Measurements from ENCODE around the gene DKK3.

Gene DKK3

DNA sequence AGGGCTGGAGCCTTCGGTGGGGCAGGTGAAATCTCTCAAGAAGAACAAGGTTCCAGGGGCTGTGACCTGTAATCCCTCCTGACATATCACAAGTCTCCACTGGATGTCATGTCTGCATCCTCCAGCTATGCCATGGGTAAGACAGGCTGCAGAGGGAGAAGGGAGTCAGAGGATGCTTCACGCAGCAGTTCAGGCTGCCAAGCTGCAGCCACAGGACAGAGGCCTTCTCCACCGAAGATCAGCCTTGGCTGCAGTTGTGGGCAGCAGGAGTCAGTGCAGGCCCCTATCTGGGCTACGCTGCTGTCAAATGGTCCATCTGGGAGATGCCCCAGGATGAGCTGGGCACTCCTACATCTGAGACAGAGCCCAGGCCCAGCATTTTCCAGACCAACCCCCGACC lies 25.0 kb downstream of the DKK3 start:
- DNase-seq (ENCODE audit: low read depth in 2 of 3, low spot score in 2 of 3) = no peak

DNA sequence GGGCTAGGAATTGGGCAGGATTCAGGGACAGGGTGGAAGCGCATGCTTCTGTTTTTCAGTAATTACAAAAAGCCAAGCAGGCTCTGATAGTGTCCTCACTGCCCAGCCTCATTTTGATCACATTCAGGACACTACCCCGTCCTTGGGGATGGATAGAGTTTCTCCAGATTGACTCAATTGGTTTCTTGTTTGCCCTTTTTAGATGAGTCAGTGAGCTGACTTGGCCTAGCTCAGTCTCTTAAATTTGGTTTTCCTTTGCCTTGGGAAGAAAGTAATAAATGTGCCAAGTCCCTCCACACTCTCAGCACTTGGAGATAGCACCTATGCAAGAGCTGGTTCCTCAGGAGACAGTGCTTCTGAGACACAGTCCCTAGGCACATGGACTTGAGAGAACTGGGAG lies 25.5 kb downstream of the DKK3 start:
- DNase-seq (ENCODE audit: low read depth in 2 of 3, low spot score in 2 of 3) = no peak

DNA sequence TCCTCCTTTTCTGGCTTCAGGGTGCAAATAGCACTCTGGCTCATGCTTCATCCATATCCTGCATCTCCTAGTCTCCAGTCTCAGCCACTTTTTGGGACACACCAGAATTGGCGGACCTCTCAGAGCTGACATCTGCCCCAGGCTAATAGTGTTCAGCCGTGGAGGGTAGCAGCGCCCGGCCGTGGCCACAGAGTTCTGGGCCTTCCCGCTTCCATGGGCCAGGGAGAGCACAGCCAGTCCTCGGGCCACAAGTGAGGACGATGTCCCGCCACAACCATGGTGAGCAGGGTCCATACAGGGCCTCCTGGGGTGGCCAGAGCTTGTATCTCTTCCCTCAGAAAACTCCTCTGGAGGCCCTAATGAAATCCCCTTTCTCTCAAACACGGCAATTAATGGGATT lies 26.0 kb downstream of the DKK3 start:
- DNase-seq (ENCODE audit: low read depth in 2 of 3, low spot score in 2 of 3) = no peak

DNA sequence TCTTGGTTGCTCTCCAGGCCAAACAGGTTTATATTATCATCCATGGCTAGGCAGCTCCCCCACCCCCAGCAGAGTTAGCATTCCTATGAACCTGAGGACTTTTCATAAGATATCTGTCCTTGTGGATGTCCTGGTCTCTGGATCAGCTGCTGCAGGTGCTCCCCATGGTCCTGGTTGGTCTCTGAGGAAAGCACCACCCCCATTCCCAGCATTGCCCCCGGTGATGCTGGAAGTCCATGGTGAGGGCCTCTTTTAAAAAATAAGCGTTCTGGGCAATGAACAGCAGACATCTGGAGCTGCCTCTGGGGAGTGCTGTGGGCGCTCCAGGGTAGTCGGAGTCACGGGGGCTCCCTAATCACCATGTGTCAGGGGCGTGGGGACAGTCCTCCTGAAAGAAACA lies 26.6 kb downstream of the DKK3 start:
- DNase-seq (ENCODE audit: low read depth in 2 of 3, low spot score in 2 of 3) = no peak

DNA sequence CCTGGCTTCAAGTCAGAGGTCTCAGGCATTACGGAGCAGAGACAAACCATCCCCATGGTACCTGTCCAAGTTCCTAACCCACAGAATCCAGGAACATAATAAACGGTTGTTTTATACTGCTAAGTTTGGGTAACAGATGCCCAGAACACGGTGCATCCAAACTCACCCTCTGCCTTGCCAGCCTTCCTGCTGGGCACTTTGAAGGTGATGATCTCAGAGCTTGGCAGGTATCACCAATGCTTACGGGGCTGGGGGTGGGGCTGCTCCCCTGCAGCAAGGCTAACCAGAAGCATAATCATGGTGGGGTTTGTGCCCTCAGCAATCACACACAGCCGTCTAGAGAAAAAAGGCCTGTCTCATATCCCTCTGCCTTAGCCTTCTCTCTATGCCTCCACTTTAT lies 27.1 kb downstream of the DKK3 start:
- DNase-seq (ENCODE audit: low read depth in 2 of 3, low spot score in 2 of 3) = no peak

DNA sequence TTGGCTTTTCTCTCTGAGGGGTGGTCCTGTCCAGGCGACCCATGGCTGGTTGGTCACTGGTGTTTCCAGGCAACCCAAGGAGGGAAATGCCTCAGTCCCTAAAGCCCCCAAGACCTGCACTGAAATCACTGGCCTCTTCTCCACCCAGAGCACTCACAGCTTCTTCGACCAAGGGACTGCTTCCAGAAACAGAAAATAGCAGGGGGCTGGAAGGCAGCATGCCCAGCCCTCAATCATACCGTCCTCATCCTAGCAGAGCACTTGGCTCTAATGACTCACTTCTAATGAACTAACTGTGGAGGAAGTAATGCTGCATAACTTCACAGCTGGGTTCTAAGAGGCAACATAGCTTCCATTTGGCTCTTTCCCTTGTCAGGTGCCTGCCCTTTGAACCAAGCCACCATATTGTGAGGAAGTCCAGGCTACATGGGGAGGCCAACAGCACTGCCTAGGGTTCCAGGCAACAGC lies 27.6 kb downstream of the DKK3 start:
- DNase-seq (ENCODE audit: low read depth in 2 of 3, low spot score in 2 of 3) = no peak

DNA sequence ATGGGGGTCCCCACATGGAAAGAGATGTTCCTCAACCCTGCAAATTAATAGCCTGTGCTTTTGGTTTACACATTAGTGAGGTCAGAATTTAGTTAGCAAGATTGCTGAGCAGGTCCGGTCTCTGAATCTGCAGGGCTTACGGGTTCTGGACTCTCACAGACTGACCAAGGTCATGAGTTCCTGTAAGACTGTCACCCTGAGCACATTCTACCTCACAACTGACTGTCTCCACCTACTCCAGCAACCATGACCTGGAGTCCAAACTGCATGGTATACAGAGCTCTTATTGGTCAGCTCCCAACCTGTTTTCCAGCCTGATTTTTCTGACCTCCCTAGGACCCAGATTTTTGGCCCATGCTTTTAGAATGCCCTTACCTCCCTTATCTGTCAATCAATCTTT lies 28.2 kb downstream of the DKK3 start:
- DNase-seq (ENCODE audit: low read depth in 2 of 3, low spot score in 2 of 3) = no peak

DNA sequence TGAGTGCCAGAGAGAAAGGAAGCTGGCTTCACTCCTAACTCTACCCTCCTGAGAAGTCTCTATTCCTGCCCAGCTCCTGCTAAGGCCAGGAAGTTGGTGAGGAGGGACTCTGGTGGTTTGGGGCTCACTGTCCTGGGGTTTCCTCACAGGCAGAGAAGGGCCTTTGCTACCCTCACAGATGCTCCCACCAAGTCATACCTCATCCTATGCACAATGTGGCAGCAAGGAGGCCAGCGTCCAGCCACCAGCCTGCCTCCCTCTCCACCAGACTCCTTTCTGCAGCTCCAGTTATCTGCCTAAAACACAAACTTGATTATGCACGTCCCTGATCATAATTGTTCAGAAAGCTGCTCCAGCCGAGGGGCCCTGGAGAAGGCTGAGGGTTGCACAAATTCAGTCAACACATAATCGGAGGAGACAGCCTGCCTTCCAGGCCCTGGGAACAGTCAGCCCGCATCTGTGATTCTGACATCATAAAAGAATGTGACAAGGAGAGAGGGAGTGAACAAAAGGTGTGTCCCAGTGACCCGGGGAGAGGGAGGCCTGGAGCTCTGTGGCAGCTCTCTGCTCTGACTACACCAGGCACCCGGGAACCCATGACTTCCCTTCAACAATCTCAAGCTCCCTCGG lies 28.8 kb downstream of the DKK3 start:
- no peak for DNase-seq (ENCODE audit: low read depth in 2 of 3, low spot score in 2 of 3)

DNA sequence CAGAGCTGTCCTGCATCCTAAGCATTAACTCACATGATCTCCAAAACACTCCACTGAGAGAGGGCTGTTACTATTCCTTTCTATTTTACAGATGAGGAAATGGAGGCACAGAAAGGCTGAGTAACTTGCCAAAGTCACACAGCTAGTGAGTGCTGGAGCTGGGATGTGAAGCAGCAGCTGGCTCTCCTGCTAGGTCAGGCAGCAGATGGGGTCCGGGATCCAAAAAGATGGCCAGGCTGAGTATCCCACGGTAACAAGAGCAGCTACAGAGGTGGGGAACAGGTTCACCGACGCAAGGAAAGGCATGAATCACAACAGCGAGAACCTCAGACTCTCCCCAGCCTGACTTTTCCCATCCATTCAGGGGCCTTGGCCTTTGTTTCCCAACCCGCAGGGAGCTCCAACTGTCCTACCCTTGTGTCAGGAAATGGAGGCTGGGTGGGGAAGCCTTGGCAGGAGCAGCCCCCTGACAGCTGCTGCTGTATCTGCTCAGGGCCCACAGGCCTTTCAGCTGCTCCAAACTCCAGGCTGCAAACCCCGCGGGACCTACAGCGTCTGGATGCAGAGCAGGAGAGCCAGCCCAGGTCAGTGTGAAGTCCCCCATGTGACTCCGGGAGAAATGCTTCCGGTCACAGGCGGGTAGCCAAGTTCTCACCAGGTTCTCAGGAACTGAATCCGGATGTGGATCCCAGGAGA lies 29.5 kb downstream of the DKK3 start:
- DNase-seq (ENCODE audit: low read depth in 2 of 3, low spot score in 2 of 3) = no peak

DNA sequence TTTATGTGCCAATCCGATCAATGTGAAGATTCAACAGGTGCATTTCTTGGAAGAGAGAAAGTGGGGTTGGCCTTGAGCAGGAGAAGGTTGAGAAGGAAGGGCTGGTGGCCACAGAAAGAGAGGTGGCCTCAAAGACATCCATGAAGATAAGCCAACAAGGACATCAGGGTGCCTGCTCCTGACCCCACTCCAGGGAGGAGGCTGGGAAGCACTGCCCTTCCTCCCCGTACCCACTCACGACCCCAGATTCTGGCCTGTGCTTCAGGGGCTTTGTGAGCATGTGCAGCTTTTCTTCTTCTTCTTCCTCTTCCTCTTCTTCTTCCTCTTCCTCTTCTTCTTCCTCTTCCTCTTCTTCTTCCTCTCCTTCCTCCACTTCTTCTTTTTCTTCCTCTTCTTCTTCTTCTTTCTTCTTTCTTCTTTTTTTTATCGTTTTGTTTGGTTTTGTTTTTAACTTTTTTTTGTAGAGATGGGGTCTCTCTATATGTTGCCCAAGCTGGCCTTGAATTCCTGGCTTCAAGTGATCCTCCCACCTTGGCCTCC lies 30.3 kb downstream of the DKK3 start:
- DNase-seq (ENCODE audit: low read depth in 2 of 3, low spot score in 2 of 3) = no peak

DNA sequence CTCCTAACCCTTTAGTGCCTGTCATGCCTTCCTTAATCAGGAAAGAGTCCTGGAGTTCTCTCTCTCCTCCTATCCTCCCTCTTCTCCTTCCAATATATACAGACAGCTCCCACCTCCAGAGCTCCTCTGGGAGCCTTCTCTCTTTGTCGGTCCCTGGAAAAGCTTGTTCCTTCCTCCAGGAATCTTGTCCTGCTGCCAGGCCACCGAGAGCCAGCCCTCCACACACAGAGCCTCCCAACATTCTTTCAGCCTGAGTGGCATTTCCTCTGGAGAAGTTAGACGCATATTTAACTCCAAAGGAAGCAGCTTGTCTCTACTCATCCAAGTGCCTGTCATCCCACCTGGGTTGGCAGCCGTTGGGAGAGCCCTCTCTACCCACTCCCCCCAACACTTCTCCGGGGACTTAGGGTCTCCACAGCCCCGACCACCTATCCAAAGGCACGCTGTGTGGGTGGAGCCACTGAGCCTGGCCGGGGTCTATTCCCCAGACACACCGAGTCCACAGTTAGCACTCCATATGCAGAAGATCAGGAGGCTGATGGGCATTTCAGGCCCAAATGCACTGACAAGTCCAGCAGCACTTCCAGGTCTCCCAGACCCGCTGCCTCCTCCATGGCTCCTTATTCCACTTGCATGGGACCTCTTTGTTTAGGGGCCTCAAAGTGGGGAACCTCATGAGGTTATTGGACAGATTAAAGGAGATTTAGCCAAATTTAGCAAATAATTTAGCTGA lies 31.1 kb downstream of the DKK3 start:
- DNase-seq (ENCODE audit: low read depth in 2 of 3, low spot score in 2 of 3) = no peak

DNA sequence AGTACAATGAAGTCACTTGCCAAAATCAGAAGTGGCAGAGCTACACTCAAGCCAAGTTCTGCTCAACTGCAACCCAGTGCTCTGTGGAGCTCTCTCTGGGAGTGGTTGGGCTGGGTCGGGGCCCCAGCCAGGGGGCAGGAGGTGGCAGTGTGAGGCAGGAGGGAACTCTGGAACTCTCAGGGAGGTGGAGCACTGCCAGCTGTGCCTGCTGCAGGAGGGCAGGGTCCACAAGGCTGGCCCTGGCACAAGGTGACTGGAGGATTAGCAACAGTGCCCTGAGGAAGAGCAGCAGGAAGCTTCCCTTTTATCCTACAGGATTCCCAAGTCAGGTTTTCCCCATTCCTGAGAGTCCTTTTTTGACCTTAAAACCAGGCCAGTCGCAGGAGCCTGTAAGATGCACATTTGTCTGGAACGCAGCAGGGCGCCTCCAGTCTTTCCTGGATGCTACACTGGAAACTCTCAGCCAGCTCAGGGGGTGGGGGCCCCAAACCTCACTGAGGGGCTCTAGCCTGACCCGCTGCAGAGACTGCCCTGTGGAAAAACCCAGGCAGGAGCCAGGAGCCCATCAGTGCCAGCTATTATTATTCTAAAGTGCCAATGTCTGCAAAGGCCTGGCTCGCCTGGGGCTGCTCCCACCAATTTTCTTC lies 31.8 kb downstream of the DKK3 start:
- DNase-seq (ENCODE audit: low read depth in 2 of 3, low spot score in 2 of 3) = no peak

DNA sequence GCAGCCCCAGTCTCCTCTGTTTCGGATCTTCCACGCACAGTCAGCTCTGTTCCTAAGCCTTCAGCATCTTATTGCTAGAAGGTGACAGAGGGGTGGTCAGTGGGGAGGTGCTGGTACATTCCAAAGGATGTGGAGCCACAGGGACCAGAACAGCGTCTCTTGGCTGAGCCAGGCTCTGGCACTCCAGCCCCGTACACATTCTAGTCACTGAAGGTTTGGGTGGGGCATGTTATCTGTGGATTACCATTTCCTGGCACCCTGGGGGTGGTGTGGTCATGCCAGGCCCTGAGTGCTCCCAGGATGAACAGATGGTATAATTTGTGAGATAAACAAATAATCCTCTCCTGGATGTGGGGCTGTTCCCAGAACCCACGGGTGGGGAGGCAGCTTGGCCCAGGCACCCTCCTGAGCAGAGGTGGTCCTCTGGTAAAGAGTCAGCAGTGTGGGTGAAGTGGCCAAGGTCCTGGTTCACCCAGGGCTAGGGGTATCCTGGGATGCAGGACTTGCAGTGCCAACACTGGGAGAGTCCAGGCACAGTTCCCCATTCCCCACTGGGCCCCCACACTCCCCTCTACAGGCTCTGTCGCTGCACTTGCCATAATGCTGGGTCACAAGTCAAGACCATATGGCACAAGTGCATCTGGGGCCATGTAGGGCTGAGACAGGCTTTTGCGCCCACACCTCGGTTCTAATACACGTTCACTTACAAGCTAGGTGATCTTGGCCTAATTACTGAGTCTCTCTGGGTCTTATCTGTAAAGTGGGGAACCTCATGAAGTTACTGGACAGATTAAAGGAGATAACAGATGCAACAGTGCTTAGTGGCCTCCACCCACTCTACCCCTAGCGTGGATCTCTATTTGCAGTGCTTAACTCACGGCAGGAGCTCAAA lies 33.0 kb downstream of the DKK3 start:
- no peak for DNase-seq (ENCODE audit: low read depth in 2 of 3, low spot score in 2 of 3)

DNA sequence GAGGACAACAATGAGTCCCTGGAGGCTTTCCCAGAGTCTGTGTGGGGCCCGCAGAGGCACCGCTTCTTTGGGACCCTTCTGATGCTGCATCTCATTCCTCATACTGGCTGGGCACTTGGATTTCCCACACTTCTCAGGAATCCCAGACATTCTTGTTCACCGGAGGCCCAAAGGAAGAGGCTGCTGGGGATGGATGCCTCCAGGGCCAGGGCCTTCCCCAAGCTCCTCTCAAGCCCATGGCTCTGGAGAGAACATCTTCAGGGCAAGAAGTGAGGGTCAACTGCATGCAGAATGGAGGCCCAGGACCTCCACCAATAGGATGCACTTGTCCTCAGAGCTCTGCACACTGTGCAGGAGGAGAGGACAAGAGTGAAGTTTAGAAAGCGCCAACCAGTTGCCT lies 34.6 kb downstream of the DKK3 start:
- no peak for DNase-seq (ENCODE audit: low read depth in 2 of 3, low spot score in 2 of 3)

DNA sequence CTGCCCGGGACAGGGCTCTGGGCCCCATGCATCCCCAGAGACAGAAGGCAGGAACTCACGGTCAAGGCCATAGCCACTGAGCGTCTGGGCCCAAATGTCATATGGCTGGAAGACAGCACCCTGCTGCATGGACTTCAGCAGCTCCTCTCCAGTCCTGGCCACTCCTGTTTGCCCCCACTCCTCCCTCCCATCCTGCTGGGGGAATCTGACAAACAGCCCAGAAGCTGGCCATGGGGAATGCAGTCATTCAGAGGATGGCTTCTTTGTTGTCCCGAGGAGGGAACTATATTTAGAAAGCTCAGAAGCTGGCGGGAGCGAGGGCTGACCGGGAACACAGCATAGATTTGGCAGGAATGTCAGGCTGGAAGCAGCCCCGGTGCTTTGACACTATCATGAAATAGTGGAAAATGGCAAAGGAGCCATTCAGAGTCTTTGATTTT lies 35.0 kb downstream of the DKK3 start:
- no peak for DNase-seq (ENCODE audit: low read depth in 2 of 3, low spot score in 2 of 3)

DNA sequence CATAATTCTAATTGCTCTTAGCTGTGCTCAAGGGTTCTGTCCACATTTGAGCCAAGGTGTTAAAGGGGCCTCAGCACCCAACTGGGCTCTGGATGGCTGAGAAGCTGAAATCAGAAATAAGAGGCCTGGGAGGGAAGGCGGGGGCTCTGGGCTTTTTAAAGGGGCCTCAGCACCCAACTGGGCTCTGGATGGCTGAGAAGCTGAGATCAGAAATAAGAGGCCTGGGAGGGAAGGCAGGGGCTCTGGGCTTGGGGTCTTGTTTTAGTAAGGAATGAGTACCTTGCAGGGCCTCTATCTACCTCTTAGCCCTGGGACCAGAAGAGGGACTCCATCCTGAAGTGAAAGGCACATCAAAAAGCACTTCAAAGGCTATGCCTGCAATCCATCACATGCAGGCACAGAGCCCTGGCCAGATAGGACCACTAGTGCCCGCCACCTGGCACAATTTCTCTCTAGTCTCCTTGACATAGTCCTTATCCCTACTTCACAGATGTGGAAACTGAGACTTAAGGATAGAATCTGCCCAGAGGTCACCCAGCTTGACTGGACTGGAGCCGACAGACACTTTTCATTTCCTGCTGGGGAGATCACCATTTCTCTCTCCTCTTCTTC lies 35.6 kb downstream of the DKK3 start:
- DNase-seq (ENCODE audit: low read depth in 2 of 3, low spot score in 2 of 3) = no peak

DNA sequence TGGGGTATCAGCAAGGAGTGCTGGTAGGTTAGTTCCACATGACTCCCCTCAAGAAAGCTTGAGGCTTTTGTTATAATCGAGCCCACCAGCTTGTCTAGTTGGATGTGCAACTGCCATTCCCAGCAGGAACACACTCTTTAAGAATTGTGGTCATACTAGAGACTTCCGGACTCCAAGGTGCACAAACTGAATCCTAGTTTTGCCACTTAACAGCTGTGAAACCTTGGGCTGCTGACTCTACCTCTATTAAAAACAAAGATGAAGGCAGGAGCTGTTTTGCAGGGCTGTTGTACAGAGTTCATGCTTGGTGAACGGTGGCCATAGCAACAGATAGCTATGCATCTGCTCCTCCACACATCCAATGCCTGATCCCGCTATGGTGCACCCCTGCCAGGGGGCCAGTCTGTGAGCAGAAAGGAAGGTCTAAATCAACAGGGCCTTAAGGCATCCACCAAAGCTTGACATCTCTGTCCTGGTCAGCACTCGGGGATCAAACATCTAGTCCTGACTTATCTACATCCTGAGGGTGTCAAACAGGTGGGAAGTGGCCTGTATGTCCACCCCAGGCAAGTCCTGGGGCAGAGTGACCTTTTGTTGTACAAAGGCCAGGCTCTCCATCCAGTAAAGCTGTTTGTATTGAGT lies 36.4 kb downstream of the DKK3 start:
- DNase-seq (ENCODE audit: low read depth in 2 of 3, low spot score in 2 of 3) = no peak

DNA sequence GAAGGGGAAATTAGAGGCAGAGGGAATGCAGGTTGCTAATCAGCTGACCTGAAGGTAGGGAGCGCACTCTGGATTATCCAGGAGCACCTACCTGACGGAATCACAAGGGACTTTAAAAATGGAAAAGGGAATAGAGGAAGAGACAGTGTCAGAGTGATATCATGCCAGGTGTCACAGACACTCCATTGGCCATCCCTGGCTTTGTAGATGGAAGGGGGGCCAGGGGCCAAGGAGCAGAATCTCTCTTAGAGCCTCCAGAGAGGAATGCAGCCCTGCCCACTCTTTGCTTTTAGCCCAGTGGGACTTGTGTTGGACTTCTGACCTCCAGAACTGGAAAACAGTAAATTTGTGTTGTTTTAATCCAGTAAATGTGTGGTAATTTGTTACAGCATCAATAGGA lies 37.9 kb downstream of the DKK3 start:
- DNase-seq (ENCODE audit: low read depth in 2 of 3, low spot score in 2 of 3) = no peak

DNA sequence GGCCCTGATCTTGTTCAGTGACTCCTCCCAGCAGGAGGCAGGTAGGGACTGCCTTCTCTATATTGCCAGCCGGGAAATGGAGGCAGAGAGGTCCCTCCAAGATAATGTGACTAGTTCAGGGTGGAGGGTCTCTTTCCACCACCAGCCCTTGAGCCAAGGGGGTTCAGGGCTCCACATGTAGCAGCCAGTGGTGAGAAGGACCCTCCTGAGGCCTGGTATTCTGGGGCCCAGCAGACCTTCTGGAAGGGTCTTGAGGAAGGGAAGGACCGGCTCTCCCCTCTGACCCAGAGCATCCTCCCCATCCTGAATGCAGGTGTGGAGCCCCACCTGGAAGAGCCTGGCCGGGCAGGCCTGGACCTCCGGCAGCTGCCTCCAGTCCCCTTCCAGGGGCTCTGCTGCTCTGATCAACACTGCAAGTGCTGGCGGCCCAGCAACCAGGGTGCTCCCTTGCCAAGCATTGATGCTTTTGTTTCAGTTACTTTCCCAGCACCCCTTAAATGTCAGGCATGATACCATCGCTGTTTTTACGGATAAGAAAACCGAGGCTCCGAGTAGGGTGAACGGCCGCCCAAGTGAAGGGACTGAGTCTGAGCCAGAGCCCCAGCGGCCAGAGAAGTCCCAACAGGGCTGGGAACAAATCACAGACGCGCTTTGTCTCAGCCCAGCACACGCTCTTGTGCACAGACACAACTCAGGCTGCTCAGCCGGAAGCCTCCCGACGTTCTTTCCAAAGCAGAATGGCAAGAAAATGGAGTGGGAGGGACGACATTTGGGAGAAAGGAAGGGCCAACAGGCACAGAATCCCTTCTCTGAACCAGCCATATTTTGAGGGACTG lies 38.8 kb downstream of the DKK3 start:
- DNase-seq (ENCODE audit: low read depth in 2 of 3, low spot score in 2 of 3) = no peak
